H1 (cell line): ENCODE data around the gene AIFM1.

ENCODE experiments used
- BRCA1 ChIP-seq: IDR thresholded peaks from 2 replicates; pipeline ENCODE4 v1.6.1; 2012; ENCODE audit warnings: low read depth, low read length, improper control_type of control experiment
- CTCF ChIP-seq, 3 experiments: IDR thresholded peaks; 1 replicate in 2 of 3; 2 replicates in 1 of 3; pipeline versions ENCODE4 v1.5.1 to v1.6.1; 2011; ENCODE audit warnings: low read length in 3 of 3, mild to moderate bottlenecking in 3 of 3, inconsistent platforms in 2 of 3, low read depth in 1 of 3, moderate library complexity in 1 of 3; ENCODE audit not compliant: insufficient read depth in 1 of 3; ENCODE audit errors: control extremely low read depth in 1 of 3
- E2F6 ChIP-seq: IDR thresholded peaks from 2 replicates; pipeline ENCODE4 v1.6.1; 2012; ENCODE audit warnings: inconsistent platforms
- EP300 ChIP-seq, 2 experiments: IDR thresholded peaks; 1 replicate in 1 of 2; 2 replicates in 1 of 2; pipeline ENCODE4 v1.6.1; 2011 to 2012; ENCODE audit warnings: low read depth in 2 of 2, low read length in 2 of 2, mild to moderate bottlenecking in 2 of 2, borderline replicate concordance in 1 of 2, inconsistent platforms in 1 of 2, moderate library complexity in 1 of 2
- FOSL1 ChIP-seq: IDR thresholded peaks from 2 replicates; pipeline ENCODE4 v1.6.1; 2011; ENCODE audit warnings: mild to moderate bottlenecking, low read depth, low read length, moderate library complexity; ENCODE audit not compliant: insufficient read depth
- MAFK ChIP-seq: IDR thresholded peaks from 2 replicates; pipeline ENCODE4 v1.6.1; 2012; ENCODE audit warnings: low read depth, mild to moderate bottlenecking, improper control_type of control experiment, low read length
- POLR2A ChIP-seq, 2 experiments: IDR thresholded peaks; 1 replicate in 1 of 2; 2 replicates in 1 of 2; pipeline ENCODE4 v1.6.1; 2011; ENCODE audit warnings: low read depth in 2 of 2, low read length in 2 of 2, mild to moderate bottlenecking in 2 of 2; ENCODE audit errors: control extremely low read depth in 1 of 2
- RAD21 ChIP-seq, 2 experiments: IDR thresholded peaks in 1 of 2; conservative IDR thresholded peaks in 1 of 2; 2 replicates each; pipeline ENCODE4 v1.6.1; 2011; ENCODE audit warnings: low read depth in 2 of 2, low read length in 2 of 2, improper control_type of control experiment in 1 of 2, inconsistent platforms in 1 of 2, mild to moderate bottlenecking in 1 of 2, moderate library complexity in 1 of 2
- RBBP5 ChIP-seq: IDR thresholded peaks from 2 replicates; pipeline ENCODE4 v1.7.1; 2012; ENCODE audit warnings: low read depth, mild to moderate bottlenecking, inconsistent platforms, low read length, moderate library complexity, borderline replicate concordance
- ZNF274 ChIP-seq: IDR thresholded peaks from 2 replicates; pipeline ENCODE4 v1.7.0; 2012; ENCODE audit warnings: low read length, borderline replicate concordance; ENCODE audit errors: extremely low read depth
- TF ChIP-seq, protein P1 (sequence below): IDR thresholded peaks from 2 replicates; pipeline ENCODE4 v1.6.1; 2012; ENCODE audit warnings: low read length, inconsistent platforms
- TF ChIP-seq, protein P2 (sequence below): IDR thresholded peaks from 2 replicates; pipeline ENCODE4 v1.6.1; 2011; ENCODE audit warnings: low read length, improper control_type of control experiment

- no peak for TF ChIP-seq CTCF (IDR thresholded peaks at IDR 0.05; ENCODE audit: control extremely low read depth in 1 of 3, insufficient read depth in 1 of 3, low read depth in 1 of 3, low read length in 3 of 3)
- TF ChIP-seq MAFK, result no peak
- TF ChIP-seq ZNF274, result no peak
- TF ChIP-seq RAD21 (IDR thresholded peaks at IDR 0.05 in 1 of 2, conservative IDR thresholded peaks at IDR 0.05 in 1 of 2; ENCODE audit: low read depth in 2 of 2, low read length in 2 of 2), result no peak
- TF ChIP-seq E2F6, result no peak
- no peak for TF ChIP-seq BRCA1
- no peak for TF ChIP-seq POLR2A (IDR thresholded peaks at IDR 0.05; ENCODE audit: control extremely low read depth in 1 of 2, low read depth in 2 of 2, low read length in 2 of 2)
- TF ChIP-seq RBBP5, result no peak
- TF ChIP-seq EP300 (IDR thresholded peaks at IDR 0.05; ENCODE audit: borderline replicate concordance in 1 of 2, low read depth in 2 of 2, low read length in 2 of 2), result no peak
- TF ChIP-seq, protein P1, sequence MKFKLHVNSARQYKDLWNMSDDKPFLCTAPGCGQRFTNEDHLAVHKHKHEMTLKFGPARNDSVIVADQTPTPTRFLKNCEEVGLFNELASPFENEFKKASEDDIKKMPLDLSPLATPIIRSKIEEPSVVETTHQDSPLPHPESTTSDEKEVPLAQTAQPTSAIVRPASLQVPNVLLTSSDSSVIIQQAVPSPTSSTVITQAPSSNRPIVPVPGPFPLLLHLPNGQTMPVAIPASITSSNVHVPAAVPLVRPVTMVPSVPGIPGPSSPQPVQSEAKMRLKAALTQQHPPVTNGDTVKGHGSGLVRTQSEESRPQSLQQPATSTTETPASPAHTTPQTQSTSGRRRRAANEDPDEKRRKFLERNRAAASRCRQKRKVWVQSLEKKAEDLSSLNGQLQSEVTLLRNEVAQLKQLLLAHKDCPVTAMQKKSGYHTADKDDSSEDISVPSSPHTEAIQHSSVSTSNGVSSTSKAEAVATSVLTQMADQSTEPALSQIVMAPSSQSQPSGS, result no peak
- TF ChIP-seq FOSL1, result no peak
- TF ChIP-seq, protein P2, sequence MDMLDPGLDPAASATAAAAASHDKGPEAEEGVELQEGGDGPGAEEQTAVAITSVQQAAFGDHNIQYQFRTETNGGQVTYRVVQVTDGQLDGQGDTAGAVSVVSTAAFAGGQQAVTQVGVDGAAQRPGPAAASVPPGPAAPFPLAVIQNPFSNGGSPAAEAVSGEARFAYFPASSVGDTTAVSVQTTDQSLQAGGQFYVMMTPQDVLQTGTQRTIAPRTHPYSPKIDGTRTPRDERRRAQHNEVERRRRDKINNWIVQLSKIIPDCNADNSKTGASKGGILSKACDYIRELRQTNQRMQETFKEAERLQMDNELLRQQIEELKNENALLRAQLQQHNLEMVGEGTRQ, result no peak
Observed at GRCh38 chrX:130155564-130155963, 10.1 kb downstream of the AIFM1 start.
